Left ventricle myocardium inferior (tissue), 1 donor: ENCODE measurements around the gene MAGI1. TPM values are rescaled to one million over a fixed set of nuclear protein-coding genes. Genes with fewer than 3 reads are reported as not detected.
"Not testable (repeated sequence)": the region's sequence is repeated elsewhere in the genome, so short reads cannot be mapped to it uniquely, and the experiment has no call there.

Source experiments
- DNase-seq: peaks from one replicate; pipeline ENCODE4 v3.0.0-alpha.2; 2020
- H3K27ac ChIP-seq: fragments of 200-600 bp; replicated peaks from 2 replicates; pipeline ENCODE4 v1.8.0; 2021
- H3K27me3 ChIP-seq: fragments of 200-600 bp; 2 replicates; pipeline ENCODE4 v1.8.0; 2021; ENCODE audit warnings: low read depth
- H3K36me3 ChIP-seq: fragments of 200-600 bp; 2 replicates; pipeline ENCODE4 v1.8.0; 2021
- H3K4me1 ChIP-seq: fragments of 200-600 bp; 2 replicates; pipeline ENCODE4 v1.8.0; 2021
- H3K4me3 ChIP-seq: fragments of 200-600 bp; 2 replicates; pipeline ENCODE4 v1.8.0; 2021; ENCODE audit warnings: mild to moderate bottlenecking, moderate library complexity
- H3K9me3 ChIP-seq: fragments of 200-600 bp; replicated peaks from 2 replicates; pipeline ENCODE4 v1.8.0; 2021
- CTCF ChIP-seq: fragments of 200-600 bp; IDR thresholded peaks from 2 replicates; pipeline ENCODE4 v1.8.0; 2021; ENCODE audit warnings: antibody characterized with exemption, mild to moderate bottlenecking, borderline replicate concordance
- intact Hi-C: fragments of 100-400 bp; cut with micrococcal nuclease; formaldehyde crosslinking; loops from one replicate; pipeline ENCODE4 v1.11.0; 2022
- total RNA-seq: library from RNA; stranded (reverse); fragmentation: NEBNext Ultra II Directional; extraction: Animal tissue kit (Norgen Biotek cat#: 25700); gene quantifications from one replicate; pipeline ENCODE4 v1.2.1, GENCODE V29; 2021
- donor health status: DM: no; HTN: yes; CAD: no; lungs with severe emphysema.

MAGI1 gene
- total RNA-seq, 1 donor from 2014 or later: 36.6 TPM

- H3K4me1 ChIP-seq: peaks cover 21% of the 10 kb centered on the region
- intact Hi-C loops: no loop called here
- no peaks in the 10 kb centered on the region for H3K27me3 ChIP-seq
- no peak for TF ChIP-seq CTCF
- H3K27ac ChIP-seq: peak overlapping the region; percentile 11
- no peak for DNase-seq
- H3K36me3 ChIP-seq: no peaks in the 10 kb centered on the region
- H3K4me3 ChIP-seq: no peak overlapping the region
- no peaks in the 10 kb centered on the region for H3K9me3 ChIP-seq
Measured at GRCh38 chr3:66048051-66048395, 9.3 kb upstream of the MAGI1 start.

GRCh38 chr3:66047311-66048050 is 8.8 kb upstream of the MAGI1 start:
- peaks cover 16% of the 10 kb centered on the region for H3K4me1 ChIP-seq
- no peaks in the 10 kb centered on the region for H3K9me3 ChIP-seq
- no peak for TF ChIP-seq CTCF
- intact Hi-C loops: no loop called here
- no peak overlapping the region for H3K4me3 ChIP-seq
- no peak for DNase-seq
- no peaks in the 10 kb centered on the region for H3K27me3 ChIP-seq
- H3K27ac ChIP-seq: peak overlapping the region; percentile 11
- H3K36me3 ChIP-seq: no peaks in the 10 kb centered on the region

- H3K9me3 ChIP-seq, H3K27ac ChIP-seq, intact Hi-C loops, H3K36me3 ChIP-seq, DNase-seq, H3K4me3 ChIP-seq, H3K27me3 ChIP-seq: not testable (repeated sequence)
- H3K4me1 ChIP-seq: peaks cover 14% of the 10 kb centered on the region
Measured at GRCh38 chr3:66046321-66046720, 7.6 kb upstream of the MAGI1 start.

- TF ChIP-seq CTCF: no peak
- intact Hi-C loops: no loop called here
- Histone ChIP-seq H3K4me1 (peaks cover 29% of the 10 kb centered on the region), H3K27ac (no peak overlapping the region), H3K36me3 (no peaks in the 10 kb centered on the region), H3K4me3 (no peak overlapping the region), H3K9me3 (no peaks in the 10 kb centered on the region), H3K27me3 (no peaks in the 10 kb centered on the region)
- DNase-seq: no peak
Measured at GRCh38 chr3:66041828-66042227, 3.1 kb upstream of the MAGI1 start.

GRCh38 chr3:66041116-66041515 is 2.4 kb upstream of the MAGI1 start:
- no peak for TF ChIP-seq CTCF
- intact Hi-C loops: no loop called here
- H3K4me1 ChIP-seq: peaks cover 36% of the 10 kb centered on the region
- H3K27me3 ChIP-seq: no peaks in the 10 kb centered on the region
- H3K4me3 ChIP-seq: no peak overlapping the region
- no peak for DNase-seq
- no peak overlapping the region for H3K27ac ChIP-seq
- no peaks in the 10 kb centered on the region for H3K9me3 ChIP-seq
- H3K36me3 ChIP-seq: no peaks in the 10 kb centered on the region

GRCh38 chr3:66039590-66039887 is 821 bp upstream of the MAGI1 start:
- intact Hi-C loops: no loop called here
- peak overlapping the region; percentile 89 for H3K27ac ChIP-seq
- no peaks in the 10 kb centered on the region for H3K9me3 ChIP-seq
- peak overlapping the region; percentile 78 for H3K4me3 ChIP-seq
- H3K27me3 ChIP-seq: no peaks in the 10 kb centered on the region
- peaks cover 49% of the 10 kb centered on the region for H3K4me1 ChIP-seq
- no peak for TF ChIP-seq CTCF
- DNase-seq: peak; percentile 39
- no peaks in the 10 kb centered on the region for H3K36me3 ChIP-seq
